ENCODE results near the gene CARF.

DNA sequence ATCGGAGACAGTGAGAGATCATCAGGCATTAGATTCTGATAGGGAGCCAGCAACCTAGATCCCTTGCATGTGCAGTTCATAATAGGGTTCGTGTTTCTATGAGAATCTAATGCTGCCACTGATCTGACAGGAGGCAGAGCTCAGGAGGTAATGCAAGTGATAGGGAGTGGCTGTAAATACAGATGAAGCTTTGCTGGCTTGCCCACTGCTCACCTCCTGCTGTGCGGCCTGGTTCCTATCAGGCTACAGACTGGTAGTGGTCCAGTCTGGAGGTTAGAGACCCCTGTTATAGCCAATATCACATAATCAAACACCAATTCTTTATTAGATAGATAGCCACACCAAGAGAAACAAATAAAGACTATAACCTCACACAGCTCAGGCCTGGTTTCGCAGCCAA is 51.6 kb downstream of the CARF start:
- TF ChIP-seq, protein P1, sequence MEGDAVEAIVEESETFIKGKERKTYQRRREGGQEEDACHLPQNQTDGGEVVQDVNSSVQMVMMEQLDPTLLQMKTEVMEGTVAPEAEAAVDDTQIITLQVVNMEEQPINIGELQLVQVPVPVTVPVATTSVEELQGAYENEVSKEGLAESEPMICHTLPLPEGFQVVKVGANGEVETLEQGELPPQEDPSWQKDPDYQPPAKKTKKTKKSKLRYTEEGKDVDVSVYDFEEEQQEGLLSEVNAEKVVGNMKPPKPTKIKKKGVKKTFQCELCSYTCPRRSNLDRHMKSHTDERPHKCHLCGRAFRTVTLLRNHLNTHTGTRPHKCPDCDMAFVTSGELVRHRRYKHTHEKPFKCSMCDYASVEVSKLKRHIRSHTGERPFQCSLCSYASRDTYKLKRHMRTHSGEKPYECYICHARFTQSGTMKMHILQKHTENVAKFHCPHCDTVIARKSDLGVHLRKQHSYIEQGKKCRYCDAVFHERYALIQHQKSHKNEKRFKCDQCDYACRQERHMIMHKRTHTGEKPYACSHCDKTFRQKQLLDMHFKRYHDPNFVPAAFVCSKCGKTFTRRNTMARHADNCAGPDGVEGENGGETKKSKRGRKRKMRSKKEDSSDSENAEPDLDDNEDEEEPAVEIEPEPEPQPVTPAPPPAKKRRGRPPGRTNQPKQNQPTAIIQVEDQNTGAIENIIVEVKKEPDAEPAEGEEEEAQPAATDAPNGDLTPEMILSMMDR (IDR thresholded peaks at IDR 0.05 in 8 of 11, conservative IDR thresholded peaks at IDR 0.05 in 3 of 11), result no peak
- no peak for TF ChIP-seq POLR2A (IDR thresholded peaks at IDR 0.05)

Data from spleen (tissue), 7 donors.